HG03342 (cell line): ENCODE measurements around the gene CENPM.

Experiments
- ATAC-seq: cut with Tn5 transposase; IDR thresholded peaks from one replicate; pipeline ENCODE4 v1.9.1; 2021; ENCODE audit warnings: mild to moderate bottlenecking, moderate library complexity; ENCODE audit not compliant: unreplicated experiment

CENPM gene

GRCh38 chr22:41915035-41915785 lies 31.7 kb downstream of the CENPM start, which contains the start of gene SHISA8:
SHISA8 (minus strand) TSS chr22:41915074; CDS start chr22:41914667, 407 bp downstream.
- ATAC-seq = no peak

- no peak for ATAC-seq
Observed at GRCh38 chr22:41914611-41915034, 32.3 kb downstream of the CENPM start.

- no peak for ATAC-seq
Observed at GRCh38 chr22:41913842-41914534, 33.0 kb downstream of the CENPM start.

- no peak for ATAC-seq
Observed at GRCh38 chr22:41913040-41913719, 33.8 kb downstream of the CENPM start.

- ATAC-seq = no peak
Observed at GRCh38 chr22:41912338-41913039, 34.5 kb downstream of the CENPM start.

- ATAC-seq = no peak
Observed at GRCh38 chr22:41911001-41911611, 35.8 kb downstream of the CENPM start.

GRCh38 chr22:41910050-41911000 lies 36.6 kb downstream of the CENPM start:
- ATAC-seq = no peak

GRCh38 chr22:41909310-41910049 lies 37.5 kb downstream of the CENPM start:
- ATAC-seq = no peak

- no peak for ATAC-seq
Observed at GRCh38 chr22:41908411-41909309, 38.3 kb downstream of the CENPM start.

- ATAC-seq = no peak
Observed at GRCh38 chr22:41907436-41908401, 39.2 kb downstream of the CENPM start.

- no peak for ATAC-seq
Observed at GRCh38 chr22:41906822-41907221, 40.1 kb downstream of the CENPM start.

- no peak for ATAC-seq
Observed at GRCh38 chr22:41905411-41906202, 41.3 kb downstream of the CENPM start.

- ATAC-seq = no peak
Observed at GRCh38 chr22:41904450-41905410, 42.2 kb downstream of the CENPM start.

- no peak for ATAC-seq
Observed at GRCh38 chr22:41902932-41903421, 44.0 kb downstream of the CENPM start.

GRCh38 chr22:41902016-41902415 lies 44.9 kb downstream of the CENPM start:
- ATAC-seq = no peak
